Hair follicular keratinocyte (primary cell): ENCODE measurements around the gene ABCD3. TPM values are rescaled to one million over a fixed set of nuclear protein-coding genes. Genes with fewer than 3 reads are reported as not detected.

Source experiments
- total RNA-seq: library from RNA; depleted of rRNA; stranded (reverse); fragments of >200 nt; gene quantifications from 2 replicates; pipeline ENCODE4 v1.2.3, GENCODE V29; 2015

Gene ABCD3
- total RNA-seq: 21.2 and 28.4 TPM in 2 replicates

DNA sequence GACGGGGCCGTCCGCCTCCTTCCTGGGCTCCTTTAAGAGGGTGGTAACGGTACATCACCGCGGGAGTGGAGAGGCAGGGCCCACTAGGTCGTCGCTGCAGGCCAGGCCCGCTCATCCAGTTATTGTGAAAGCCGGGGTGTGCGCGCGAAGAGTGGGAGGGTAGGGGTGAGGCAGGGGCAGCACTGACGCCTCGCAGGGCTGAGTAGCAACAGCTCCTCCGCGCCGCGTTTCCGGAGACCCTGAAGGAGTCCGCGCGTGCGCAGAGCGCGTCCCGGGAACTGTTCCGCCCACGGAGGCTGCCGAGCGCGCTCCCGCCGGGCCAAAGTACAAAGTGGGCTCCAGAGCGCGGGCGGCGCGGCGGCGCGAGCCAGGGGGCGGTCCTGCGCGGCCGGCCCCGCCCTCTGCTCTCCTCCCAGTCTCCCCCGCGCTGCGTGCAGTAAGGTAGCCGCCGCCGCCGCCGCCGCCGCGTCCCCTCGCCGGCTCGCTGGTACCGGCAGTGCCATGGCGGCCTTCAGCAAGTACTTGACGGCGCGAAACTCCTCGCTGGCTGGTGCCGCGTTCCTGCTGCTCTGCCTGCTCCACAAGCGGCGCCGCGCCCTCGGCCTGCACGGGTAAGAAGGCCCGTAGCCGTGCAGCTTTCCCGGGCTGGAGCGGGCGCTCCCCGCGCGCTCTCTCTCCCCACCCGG is at the start of gene ABCD3:
ABCD3 (plus strand) TSS at position 412 of the 686 bp plus-strand sequence; CDS start at position 502, 90 bp downstream.

DNA sequence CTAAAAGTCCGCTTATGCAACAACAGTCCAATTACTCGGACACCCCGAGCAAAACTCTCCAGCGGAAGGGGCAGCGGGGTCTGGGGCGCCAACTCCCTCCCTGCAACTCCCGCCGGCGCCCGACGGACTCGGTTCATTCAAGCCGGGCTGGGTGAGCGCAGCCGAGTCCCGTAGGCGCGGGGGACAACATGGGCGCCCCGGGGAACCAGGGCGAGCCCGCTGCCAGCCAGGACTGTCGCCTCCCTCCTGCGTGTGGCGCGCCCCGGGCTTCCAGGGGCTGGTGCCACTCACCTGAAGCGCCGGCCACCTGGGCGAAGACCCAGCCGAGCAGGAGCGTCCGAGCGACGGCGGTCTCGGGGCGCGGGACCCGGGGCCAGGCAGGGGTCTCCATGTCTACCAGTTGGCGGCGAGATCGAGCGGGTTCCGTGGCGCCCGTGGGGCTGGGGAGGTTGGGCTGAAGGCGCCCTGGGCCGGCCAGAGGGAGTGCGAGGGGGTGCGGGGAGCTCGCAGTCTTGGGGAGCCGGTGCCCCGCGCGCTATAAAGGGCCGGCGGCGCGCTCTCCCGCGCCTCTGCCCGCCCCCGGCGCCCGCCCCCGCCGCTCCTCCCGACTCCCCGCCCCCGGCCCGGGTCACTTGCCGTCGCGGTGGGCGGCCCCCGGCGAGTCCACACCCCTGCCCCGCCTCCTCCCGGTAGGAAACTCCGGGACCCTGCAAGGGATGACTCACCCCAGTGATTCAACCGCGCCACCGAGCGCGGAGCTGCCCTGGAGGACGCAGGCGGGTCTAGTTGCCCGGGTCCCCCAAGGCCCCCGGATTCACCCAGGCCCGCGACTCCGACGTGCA is 123.3 kb downstream of the ABCD3 start, which contains the start of gene F3:
F3 (minus strand) TSS at position 514 of the 842 bp plus-strand sequence; CDS start at position 391, 123 bp downstream.

Other genes starting within 250 kb of the ABCD3 start
- 51.3 and 66.0 TPM in 2 replicates for gene ARHGAP29, start 180.8 kb upstream of the ABCD3 start, total RNA-seq
- 773 and 963 TPM in 2 replicates for gene F3, start 123.4 kb downstream of the ABCD3 start, total RNA-seq